H9 (cell line): ENCODE data around the gene FN1. TPM values are rescaled to one million over a fixed set of nuclear protein-coding genes. Genes with fewer than 3 reads are reported as not detected.

ENCODE experiments used
- DNase-seq: peaks from one replicate; pipeline ENCODE4 v3.0.0-alpha.2; 2017
- H2AFZ ChIP-seq: one replicate; pipeline ENCODE4 v1.6.1; 2013; ENCODE audit warnings: mild to moderate bottlenecking, low read length, control low read depth, moderate library complexity
- H2AK5ac ChIP-seq: 2 replicates; pipeline ENCODE4 v1.6.1; 2013; ENCODE audit warnings: low read length, control low read depth, mixed read lengths; ENCODE audit not compliant: insufficient read length
- H2BK120ac ChIP-seq: one replicate; pipeline ENCODE4 v1.6.1; 2013; ENCODE audit warnings: low read depth, mild to moderate bottlenecking, low read length, control low read depth, inconsistent platforms; ENCODE audit not compliant: poor library complexity, severe bottlenecking
- H2BK12ac ChIP-seq: 2 replicates; pipeline ENCODE4 v1.6.1; 2013; ENCODE audit warnings: low read length, control low read depth, mixed read lengths, low read depth; ENCODE audit not compliant: insufficient read length
- H2BK15ac ChIP-seq: 2 replicates; pipeline ENCODE4 v1.6.1; 2013; ENCODE audit warnings: low read depth, low read length, control low read depth
- H2BK20ac ChIP-seq: one replicate; pipeline ENCODE4 v1.6.1; 2013; ENCODE audit warnings: low read depth, mild to moderate bottlenecking, low read length, control low read depth, inconsistent platforms; ENCODE audit not compliant: poor library complexity, severe bottlenecking
- H2BK5ac ChIP-seq: 2 replicates; pipeline ENCODE4 v1.6.1; 2013; ENCODE audit warnings: low read length, control low read depth, mixed read lengths; ENCODE audit not compliant: insufficient read length
- H3K14ac ChIP-seq: 2 replicates; pipeline ENCODE4 v1.6.1; 2013; ENCODE audit warnings: low read length, control low read depth; ENCODE audit not compliant: insufficient read depth
- H3K18ac ChIP-seq: 2 replicates; pipeline ENCODE4 v1.6.1; 2013; ENCODE audit warnings: low read depth, mild to moderate bottlenecking, mixed read lengths, low read length, control low read depth; ENCODE audit not compliant: insufficient read length
- H3K23ac ChIP-seq: 2 replicates; pipeline ENCODE4 v1.6.1; 2013; ENCODE audit warnings: low read length, control low read depth, mixed read lengths, low read depth; ENCODE audit not compliant: insufficient read length
- H3K23me2 ChIP-seq: 2 replicates; pipeline ENCODE4 v1.6.1; 2013; ENCODE audit warnings: low read depth, mild to moderate bottlenecking, mixed read lengths, low read length, control low read depth; ENCODE audit not compliant: insufficient read length, poor library complexity, severe bottlenecking
- H3K27ac ChIP-seq: 2 replicates; pipeline ENCODE4 v1.5.1; 2013; ENCODE audit warnings: low read length, control low read depth, mixed read lengths, low read depth; ENCODE audit not compliant: insufficient read length
- H3K27me3 ChIP-seq: 2 replicates; pipeline ENCODE4 v1.6.1; 2013; ENCODE audit warnings: low read length, control low read depth, inconsistent platforms; ENCODE audit not compliant: insufficient read depth
- H3K4ac ChIP-seq: 2 replicates; pipeline ENCODE4 v1.6.1; 2013; ENCODE audit warnings: low read depth, mild to moderate bottlenecking, control low read depth, inconsistent platforms, low read length, moderate library complexity
- H3K4me1 ChIP-seq: 2 replicates; pipeline ENCODE4 v1.6.1; 2013; ENCODE audit warnings: low read length, control low read depth, inconsistent platforms; ENCODE audit not compliant: insufficient read depth
- H3K4me2 ChIP-seq: 2 replicates; pipeline ENCODE4 v1.6.1; 2013; ENCODE audit warnings: low read length, control low read depth, mixed read lengths; ENCODE audit not compliant: insufficient read length, insufficient read depth
- H3K56ac ChIP-seq: 2 replicates; pipeline ENCODE4 v1.6.1; 2013; ENCODE audit warnings: low read depth, mild to moderate bottlenecking, mixed read lengths, low read length, control low read depth; ENCODE audit not compliant: insufficient read length
- H3K79me1 ChIP-seq: 2 replicates; pipeline ENCODE4 v1.6.1; 2013; ENCODE audit warnings: low read depth, mild to moderate bottlenecking, moderate library complexity, low read length, control low read depth, inconsistent platforms; ENCODE audit not compliant: insufficient read depth, poor library complexity, severe bottlenecking
- H3K79me2 ChIP-seq: 2 replicates; pipeline ENCODE4 v1.6.1; 2013; ENCODE audit warnings: low read length, control low read depth, inconsistent platforms; ENCODE audit not compliant: insufficient read depth
- H3K9ac ChIP-seq: 2 replicates; pipeline ENCODE4 v1.6.1; 2013; ENCODE audit warnings: low read length, control low read depth, mixed read lengths; ENCODE audit not compliant: insufficient read length; ENCODE audit errors: extremely low read depth
- H3K9me3 ChIP-seq: one replicate; pipeline ENCODE4 v1.6.1; 2013; ENCODE audit warnings: low read depth, low read length, inconsistent platforms; ENCODE audit not compliant: control insufficient read depth
- H3T11ph ChIP-seq: one replicate; pipeline ENCODE4 v1.6.1; 2013; ENCODE audit warnings: mild to moderate bottlenecking, low read length, control low read depth, inconsistent platforms
- H4K20me1 ChIP-seq: one replicate; pipeline ENCODE4 v1.6.1; 2013; ENCODE audit not compliant: control insufficient read depth, insufficient read length, insufficient read depth
- H4K5ac ChIP-seq: 2 replicates; pipeline ENCODE4 v1.6.1; 2013; ENCODE audit warnings: low read depth, mild to moderate bottlenecking, mixed read lengths, low read length, control low read depth; ENCODE audit not compliant: insufficient read length
- H4K8ac ChIP-seq: replicated peaks from 2 replicates; pipeline ENCODE4 v1.6.1; 2013; ENCODE audit warnings: low read length, control low read depth, mixed read lengths, low read depth; ENCODE audit not compliant: insufficient read length
- H4K91ac ChIP-seq: 2 replicates; pipeline ENCODE4 v1.6.1; 2013; ENCODE audit warnings: low read depth, mild to moderate bottlenecking, moderate library complexity, mixed read lengths, low read length, control low read depth; ENCODE audit not compliant: insufficient read length
- H3K27ac Mint-ChIP-seq, 3 experiments: 2 replicates in 2 of 3; 3 replicates in 1 of 3; pipeline ENCODE4 v1.8.0; 2020 to 2021; ENCODE audit warnings: mixed read lengths in 3 of 3, mild to moderate bottlenecking in 1 of 3, moderate library complexity in 1 of 3
- H3K27me3 Mint-ChIP-seq: 2 replicates; pipeline ENCODE4 v1.8.0; 2021; ENCODE audit warnings: low read depth, mild to moderate bottlenecking, moderate library complexity, mixed read lengths
- H3K36me3 Mint-ChIP-seq, 3 experiments: 2 replicates in 2 of 3; 3 replicates in 1 of 3; pipeline ENCODE4 v1.8.0; 2020 to 2021; ENCODE audit warnings: low read depth in 3 of 3, mixed read lengths in 3 of 3; ENCODE audit not compliant: insufficient read depth in 1 of 3
- H3K4me1 Mint-ChIP-seq, 2 experiments: 2 replicates each; pipeline ENCODE4 v1.8.0; 2020; ENCODE audit warnings: mixed read lengths in 2 of 2
- H3K4me3 Mint-ChIP-seq, 2 experiments: 2 replicates in 1 of 2; 3 replicates in 1 of 2; pipeline ENCODE4 v1.8.0; 2020 to 2021; ENCODE audit warnings: mild to moderate bottlenecking in 2 of 2, mixed read lengths in 2 of 2, moderate library complexity in 1 of 2
- H3K9me3 Mint-ChIP-seq, 2 experiments: 2 replicates in 1 of 2; 3 replicates in 1 of 2; pipeline ENCODE4 v1.8.0; 2020; ENCODE audit warnings: mild to moderate bottlenecking in 2 of 2, mixed read lengths in 2 of 2, moderate library complexity in 1 of 2
- CTCF ChIP-seq: fragments of 200-600 bp; sonication (generic); conservative IDR thresholded peaks from 3 replicates; pipeline ENCODE4 v1.8.0; 2021; ENCODE audit warnings: antibody characterized with exemption, mild to moderate bottlenecking
- WGBS: extraction: QIAGEN DNeasy Blood & Tissue Kit; methylation state at CpG from one replicate; pipeline ENCODE4 v1.1.7; 2013; ENCODE audit warnings: missing lambda C conversion rate, low lambda C conversion rate, mixed read lengths; ENCODE audit not compliant: insufficient read length; ENCODE audit errors: extremely low coverage; 5-methylcytosine and 5-hydroxymethylcytosine counted together
- total RNA-seq: library from RNA; stranded (reverse); gene quantifications from 2 replicates; pipeline ENCODE4 v1.2.1, GENCODE V29; 2021

The FN1 gene
- total RNA-seq, 1 experiment from 2014 or later = 56.0 TPM

- no peak overlapping the region for H2BK120ac ChIP-seq
- no peak overlapping the region for H2BK12ac ChIP-seq
- H3K27ac ChIP-seq = no peak overlapping the region
- no peak overlapping the region for H2AK5ac ChIP-seq
- no peak overlapping the region for H3K14ac ChIP-seq
- Mint-ChIP-seq H3K27ac (no peak overlapping the region), H3K27me3 (no peaks in the 10 kb centered on the region), H3K36me3 (peaks cover 4 to 26% (median 5%) of the 10 kb centered on the region in 3 experiments; a peak in 5 of 7 replicates), H3K9me3 (no peaks in the 10 kb centered on the region), H3K4me3 (no peak overlapping the region), H3K4me1 (no peaks in the 10 kb centered on the region)
- H3K4me2 ChIP-seq = no peak overlapping the region
- H4K20me1 ChIP-seq = no peaks in the 10 kb centered on the region
- H2BK5ac ChIP-seq = no peak overlapping the region
- H4K5ac ChIP-seq = no peak overlapping the region
- no peak overlapping the region for H3K4ac ChIP-seq
- H3K9ac ChIP-seq = no peak overlapping the region
- H3K56ac ChIP-seq = no peak overlapping the region
- no peak overlapping the region for H2BK15ac ChIP-seq
- H3K9me3 ChIP-seq = no peaks in the 10 kb centered on the region
- H3K23me2 ChIP-seq = no peaks in the 10 kb centered on the region
- no peak overlapping the region for H3T11ph ChIP-seq
- no peak overlapping the region for H2BK20ac ChIP-seq
- no peaks in the 10 kb centered on the region for H3K4me1 ChIP-seq
- TF ChIP-seq CTCF = no peak
- no peak overlapping the region for H4K91ac ChIP-seq
- no peaks in the 10 kb centered on the region for H3K79me2 ChIP-seq
- H3K79me1 ChIP-seq = no peaks in the 10 kb centered on the region
- H3K27me3 ChIP-seq = no peaks in the 10 kb centered on the region
- no peak overlapping the region for H3K23ac ChIP-seq
- no peak overlapping the region for H3K18ac ChIP-seq
- no CpG with 5 or more reads among the region's 7 CpGs for WGBS
- no peak for DNase-seq
- no peak overlapping the region for H2AFZ ChIP-seq
- no peak overlapping the region for H4K8ac ChIP-seq
These were observed 15.9 kb downstream of the FN1 start for GRCh38 chr2:215419769-215420470.
